Measurements from ENCODE around the gene SURF2.

SURF2 gene

DNA sequence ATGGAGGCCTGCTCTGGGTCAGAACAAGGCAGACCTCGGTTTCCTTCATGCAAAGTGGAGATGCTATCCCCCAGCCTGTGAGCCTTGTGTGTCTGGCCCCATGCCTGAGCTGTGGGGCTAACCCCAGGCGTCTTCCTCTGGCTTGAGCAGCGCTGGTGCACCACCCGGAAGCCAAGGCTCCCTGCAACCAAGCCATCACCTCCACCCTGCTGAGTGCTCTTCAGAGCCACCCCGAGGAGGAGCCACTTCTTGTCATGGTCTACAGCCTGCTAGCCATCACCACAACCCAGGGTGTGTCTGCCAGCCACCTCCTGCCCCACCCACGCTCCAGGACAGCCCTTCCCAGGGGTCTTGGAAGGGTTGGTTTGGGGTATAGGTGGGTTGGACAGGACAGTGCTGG, 45.2 kb downstream of the SURF2 start:
- no peaks in the 10 kb centered on the region for H3K9me2 ChIP-seq (replicated peaks; ENCODE audit: low read depth, low read length)
- no peaks in the 10 kb centered on the region for H3K27me3 ChIP-seq (ENCODE audit: insufficient read depth, low read length, poor library complexity, severe bottlenecking)
- H3K4me3 ChIP-seq (ENCODE audit: low read length, poor library complexity, severe bottlenecking), result no peak overlapping the region
- TF ChIP-seq, protein P1, sequence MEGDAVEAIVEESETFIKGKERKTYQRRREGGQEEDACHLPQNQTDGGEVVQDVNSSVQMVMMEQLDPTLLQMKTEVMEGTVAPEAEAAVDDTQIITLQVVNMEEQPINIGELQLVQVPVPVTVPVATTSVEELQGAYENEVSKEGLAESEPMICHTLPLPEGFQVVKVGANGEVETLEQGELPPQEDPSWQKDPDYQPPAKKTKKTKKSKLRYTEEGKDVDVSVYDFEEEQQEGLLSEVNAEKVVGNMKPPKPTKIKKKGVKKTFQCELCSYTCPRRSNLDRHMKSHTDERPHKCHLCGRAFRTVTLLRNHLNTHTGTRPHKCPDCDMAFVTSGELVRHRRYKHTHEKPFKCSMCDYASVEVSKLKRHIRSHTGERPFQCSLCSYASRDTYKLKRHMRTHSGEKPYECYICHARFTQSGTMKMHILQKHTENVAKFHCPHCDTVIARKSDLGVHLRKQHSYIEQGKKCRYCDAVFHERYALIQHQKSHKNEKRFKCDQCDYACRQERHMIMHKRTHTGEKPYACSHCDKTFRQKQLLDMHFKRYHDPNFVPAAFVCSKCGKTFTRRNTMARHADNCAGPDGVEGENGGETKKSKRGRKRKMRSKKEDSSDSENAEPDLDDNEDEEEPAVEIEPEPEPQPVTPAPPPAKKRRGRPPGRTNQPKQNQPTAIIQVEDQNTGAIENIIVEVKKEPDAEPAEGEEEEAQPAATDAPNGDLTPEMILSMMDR (conservative IDR thresholded peaks at IDR 0.05; ENCODE audit: low read length), result no peak
- no peaks in the 10 kb centered on the region for H4K20me1 ChIP-seq (ENCODE audit: insufficient read depth, low read length, poor library complexity, severe bottlenecking)
- H3K9me3 ChIP-seq (ENCODE audit: insufficient read depth, low read depth, low read length), result no peaks in the 10 kb centered on the region
- H3K9ac ChIP-seq (ENCODE audit: low read depth, low read length, poor library complexity, severe bottlenecking), result no peak overlapping the region
- no peak overlapping the region for H3K4me2 ChIP-seq (ENCODE audit: low read depth, low read length, poor library complexity, severe bottlenecking)
- peaks cover 20% of the 10 kb centered on the region; the same call in 1 of the 2 replicates for H3K36me3 ChIP-seq (ENCODE audit: insufficient read depth, low read length)
- no peaks in the 10 kb centered on the region for H3K4me1 ChIP-seq (ENCODE audit: insufficient read depth, low read length, poor library complexity, severe bottlenecking)
- no peaks in the 10 kb centered on the region for H3K79me2 ChIP-seq (ENCODE audit: insufficient read depth, low read length)
- no peak overlapping the region for H2AFZ ChIP-seq (ENCODE audit: low read length)
- H3F3A ChIP-seq (ENCODE audit: low read depth), result no peaks in the 10 kb centered on the region

DNA sequence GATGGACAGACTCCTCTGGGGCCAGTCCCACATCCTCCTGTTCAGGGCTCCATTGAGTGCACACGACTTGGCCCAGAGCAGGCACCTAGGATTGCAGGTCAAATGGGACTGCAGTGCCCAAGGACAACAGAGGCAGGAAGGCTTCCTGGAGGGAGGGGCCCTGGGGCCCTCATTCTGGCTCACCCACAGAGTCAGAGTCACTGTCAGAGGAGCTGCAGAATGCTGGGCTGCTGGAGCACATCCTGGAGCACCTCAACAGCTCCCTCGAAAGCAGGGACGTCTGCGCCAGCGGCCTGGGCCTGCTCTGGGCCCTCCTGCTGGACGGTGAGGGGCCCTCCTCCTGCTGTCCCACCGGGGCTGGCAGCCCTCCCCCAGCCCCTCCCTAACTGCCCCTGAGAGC, 46.3 kb downstream of the SURF2 start:
- H3K4me3 ChIP-seq (ENCODE audit: low read length, poor library complexity, severe bottlenecking), result no peak overlapping the region
- H3K36me3 ChIP-seq (ENCODE audit: insufficient read depth, low read length), result peaks cover 28% of the 10 kb centered on the region; the same call in 1 of the 2 replicates
- H3K4me1 ChIP-seq (ENCODE audit: insufficient read depth, low read length, poor library complexity, severe bottlenecking), result no peaks in the 10 kb centered on the region
- H3F3A ChIP-seq (ENCODE audit: low read depth), result no peaks in the 10 kb centered on the region
- no peaks in the 10 kb centered on the region for H3K9me3 ChIP-seq (ENCODE audit: insufficient read depth, low read depth, low read length)
- H2AFZ ChIP-seq (ENCODE audit: low read length), result no peak overlapping the region
- H3K9ac ChIP-seq (ENCODE audit: low read depth, low read length, poor library complexity, severe bottlenecking), result no peak overlapping the region
- no peaks in the 10 kb centered on the region for H3K9me2 ChIP-seq (replicated peaks; ENCODE audit: low read depth, low read length)
- H4K20me1 ChIP-seq (ENCODE audit: insufficient read depth, low read length, poor library complexity, severe bottlenecking), result no peaks in the 10 kb centered on the region
- no peak for TF ChIP-seq EZH2phosphoT487 (IDR thresholded peaks at IDR 0.05; ENCODE audit: borderline replicate concordance)
- TF ChIP-seq, protein P1 (conservative IDR thresholded peaks at IDR 0.05; ENCODE audit: low read length), result no peak
- no peaks in the 10 kb centered on the region for H3K79me2 ChIP-seq (ENCODE audit: insufficient read depth, low read length)
- no peaks in the 10 kb centered on the region for H3K27me3 ChIP-seq (ENCODE audit: insufficient read depth, low read length, poor library complexity, severe bottlenecking)
- H3K4me2 ChIP-seq (ENCODE audit: low read depth, low read length, poor library complexity, severe bottlenecking), result no peak overlapping the region

DNA sequence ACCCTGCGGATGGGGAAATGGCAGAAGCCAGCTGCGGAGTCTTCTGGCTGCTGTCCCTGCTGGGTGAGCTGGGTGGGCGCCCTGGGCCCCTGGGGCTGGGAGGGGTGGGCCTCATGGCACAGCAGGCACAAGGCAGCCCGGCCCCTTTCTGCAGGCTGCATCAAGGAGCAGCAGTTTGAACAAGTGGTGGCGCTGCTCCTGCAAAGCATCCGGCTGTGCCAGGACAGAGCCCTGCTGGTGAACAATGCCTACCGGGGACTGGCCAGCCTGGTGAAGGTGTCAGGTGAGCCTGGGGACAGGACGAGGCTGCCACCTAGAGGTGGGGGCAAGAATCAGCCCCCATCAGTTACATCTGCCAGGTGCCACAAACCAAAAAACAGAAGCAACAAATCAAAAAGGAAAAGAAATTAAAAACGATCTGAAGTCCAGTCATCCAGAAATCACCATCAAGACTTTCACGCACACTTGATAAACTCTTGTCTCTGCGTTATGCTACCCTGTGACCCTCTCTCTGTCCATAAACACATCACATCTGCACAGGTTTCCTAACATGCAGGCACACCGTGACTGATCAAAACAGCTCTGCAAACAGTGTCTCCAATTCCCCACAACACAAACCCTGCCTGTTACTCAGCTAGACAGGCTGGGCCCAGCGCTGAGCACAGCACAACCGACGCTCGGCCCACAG, 47.6 kb downstream of the SURF2 start:
- TF ChIP-seq, protein P1 (conservative IDR thresholded peaks at IDR 0.05; ENCODE audit: low read length), result peak; percentile 74
- no peak for TF ChIP-seq EZH2phosphoT487 (IDR thresholded peaks at IDR 0.05; ENCODE audit: borderline replicate concordance)
- Histone ChIP-seq H3K36me3 (ENCODE audit: insufficient read depth, low read length) (peaks cover 37% of the 10 kb centered on the region; the same call in 1 of the 2 replicates), H3K9ac (ENCODE audit: low read depth, low read length, poor library complexity, severe bottlenecking) (no peak overlapping the region), H3F3A (ENCODE audit: low read depth) (no peaks in the 10 kb centered on the region), H4K20me1 (ENCODE audit: insufficient read depth, low read length, poor library complexity, severe bottlenecking) (no peaks in the 10 kb centered on the region), H2AFZ (ENCODE audit: low read length) (no peak overlapping the region), H3K4me3 (ENCODE audit: low read length, poor library complexity, severe bottlenecking) (no peak overlapping the region), H3K4me1 (ENCODE audit: insufficient read depth, low read length, poor library complexity, severe bottlenecking) (no peaks in the 10 kb centered on the region), H3K4me2 (ENCODE audit: low read depth, low read length, poor library complexity, severe bottlenecking) (no peak overlapping the region), H3K9me2 (replicated peaks; ENCODE audit: low read depth, low read length) (no peaks in the 10 kb centered on the region), H3K27me3 (ENCODE audit: insufficient read depth, low read length, poor library complexity, severe bottlenecking) (no peaks in the 10 kb centered on the region), H3K79me2 (ENCODE audit: insufficient read depth, low read length) (no peaks in the 10 kb centered on the region), H3K9me3 (ENCODE audit: insufficient read depth, low read depth, low read length) (no peaks in the 10 kb centered on the region)

Measured in Loucy (cell line).